Smooth muscle cell (in vitro differentiated cells): Measurements from ENCODE around the gene SETBP1. TPM values are rescaled to one million over a fixed set of nuclear protein-coding genes. Genes with fewer than 3 reads are reported as not detected.

Experiments
- DNase-seq: peaks from one replicate; lab custom pipeline; 2025; ENCODE audit not compliant: unreplicated experiment; lab: John Stamatoyannopoulos, UW
- H2AFZ ChIP-seq: fragments of 200-600 bp; sonication (generic); 2 replicates; pipeline ENCODE4 v1.6.0; 2016; ENCODE audit warnings: antibody characterized with exemption, low read depth, mild to moderate bottlenecking
- H3F3A ChIP-seq: fragments of 200-600 bp; sonication (generic); 2 replicates; pipeline ENCODE4 v1.6.0; 2017; ENCODE audit warnings: antibody characterized with exemption, low read depth
- H3K27ac ChIP-seq: fragments of 200-600 bp; sonication (generic); 2 replicates; pipeline ENCODE4 v1.5.1; 2016; ENCODE audit warnings: low read depth, mild to moderate bottlenecking
- H3K27me3 ChIP-seq: fragments of 200-600 bp; sonication (generic); 2 replicates; pipeline ENCODE4 v1.6.1; 2016; ENCODE audit warnings: low read depth, mild to moderate bottlenecking
- H3K36me3 ChIP-seq: fragments of 200-600 bp; sonication (generic); 2 replicates; pipeline ENCODE4 v1.5.1; 2016; ENCODE audit warnings: low read depth
- H3K4me1 ChIP-seq: fragments of 200-600 bp; sonication (generic); 2 replicates; pipeline ENCODE4 v1.5.1; 2016; ENCODE audit warnings: low read depth
- H3K4me2 ChIP-seq: fragments of 200-600 bp; sonication (generic); 2 replicates; pipeline ENCODE4 v1.6.0; 2016; ENCODE audit warnings: mild to moderate bottlenecking
- H3K4me3 ChIP-seq: fragments of 200-600 bp; sonication (generic); 2 replicates; pipeline ENCODE4 v1.5.1; 2016; ENCODE audit warnings: mild to moderate bottlenecking
- H3K79me2 ChIP-seq: fragments of 200-600 bp; sonication (generic); 2 replicates; pipeline ENCODE4 v1.6.0; 2016; ENCODE audit warnings: low read depth, mild to moderate bottlenecking
- H3K9ac ChIP-seq: fragments of 200-600 bp; sonication (generic); 2 replicates; pipeline ENCODE4 v1.6.0; 2016; ENCODE audit warnings: low read depth
- H3K9me3 ChIP-seq: fragments of 200-600 bp; sonication (generic); replicated peaks from 2 replicates; pipeline ENCODE4 v1.5.1; 2016; ENCODE audit warnings: low read depth
- H4K20me1 ChIP-seq: fragments of 200-600 bp; sonication (generic); 2 replicates; pipeline ENCODE4 v1.6.0; 2016; ENCODE audit warnings: low read depth
- CTCF ChIP-seq: fragments of 200-600 bp; sonication (generic); IDR thresholded peaks from 2 replicates; pipeline ENCODE4 v1.5.1; 2017; ENCODE audit warnings: borderline replicate concordance, mild to moderate bottlenecking, antibody characterized with exemption; ENCODE audit not compliant: insufficient read depth, poor library complexity, severe bottlenecking
- WGBS: methylation state at CpG from one replicate; pipeline ENCODE4 v1.1.7; 2016; ENCODE audit warnings: low lambda C conversion rate; 5-methylcytosine and 5-hydroxymethylcytosine counted together
- polyA plus RNA-seq: library from polyadenylated mRNA; unstranded; fragments of >200 nt; fragmentation: Nextera tagmentation; extraction: Ambion mirVana; gene quantifications from 2 replicates; pipeline ENCODE4 v1.2.1, GENCODE V29; 2016
- total RNA-seq: library from RNA; depleted of rRNA; stranded (reverse); fragments of >200 nt; gene quantifications from 2 replicates; pipeline ENCODE4 v1.2.3, GENCODE V29; 2014

SETBP1 gene
- total and polyA plus RNA-seq, 2 experiments from 2014 or later = 6.1 to 17.7 TPM

- Histone ChIP-seq H3K36me3 (no peaks in the 10 kb centered on the region), H3K9ac (no peak overlapping the region), H4K20me1 (no peaks in the 10 kb centered on the region), H3K27ac (no peak overlapping the region), H3F3A (no peaks in the 10 kb centered on the region), H3K79me2 (no peaks in the 10 kb centered on the region), H3K27me3 (no peaks in the 10 kb centered on the region), H3K4me2 (no peak overlapping the region), H3K4me1 (no peaks in the 10 kb centered on the region), H2AFZ (no peak overlapping the region), H3K9me3 (no peaks in the 10 kb centered on the region), H3K4me3 (no peak overlapping the region)
- no peak for DNase-seq
- no peak for TF ChIP-seq CTCF
- 94% methylated on average over 5 of the region's 5 CpGs for WGBS
Measured at GRCh38 chr18:45023519-45023918, 342.8 kb downstream of the SETBP1 start.

GRCh38 chr18:45024357-45025088 lies 343.8 kb downstream of the SETBP1 start:
- Histone ChIP-seq H4K20me1 (no peaks in the 10 kb centered on the region), H2AFZ (no peak overlapping the region), H3K79me2 (no peaks in the 10 kb centered on the region), H3K4me3 (no peak overlapping the region), H3K36me3 (no peaks in the 10 kb centered on the region), H3F3A (no peaks in the 10 kb centered on the region), H3K9me3 (no peaks in the 10 kb centered on the region), H3K9ac (no peak overlapping the region), H3K4me2 (no peak overlapping the region), H3K27ac (no peak overlapping the region), H3K27me3 (no peaks in the 10 kb centered on the region), H3K4me1 (no peaks in the 10 kb centered on the region)
- no peak for DNase-seq
- WGBS = 86% methylated on average over 4 of the region's 4 CpGs
- no peak for TF ChIP-seq CTCF

GRCh38 chr18:45025089-45025450 lies 344.4 kb downstream of the SETBP1 start:
- no peak overlapping the region for H3K9ac ChIP-seq
- no peaks in the 10 kb centered on the region for H3F3A ChIP-seq
- 88% methylated on average over 4 of the region's 4 CpGs for WGBS
- H3K36me3 ChIP-seq = no peaks in the 10 kb centered on the region
- no peak overlapping the region for H3K4me3 ChIP-seq
- no peaks in the 10 kb centered on the region for H3K9me3 ChIP-seq
- no peaks in the 10 kb centered on the region for H3K79me2 ChIP-seq
- no peak overlapping the region for H3K27ac ChIP-seq
- H4K20me1 ChIP-seq = no peaks in the 10 kb centered on the region
- no peaks in the 10 kb centered on the region for H3K4me1 ChIP-seq
- no peak for DNase-seq
- no peak for TF ChIP-seq CTCF
- no peak overlapping the region for H2AFZ ChIP-seq
- no peaks in the 10 kb centered on the region for H3K27me3 ChIP-seq
- no peak overlapping the region for H3K4me2 ChIP-seq

- H3K36me3 ChIP-seq = no peaks in the 10 kb centered on the region
- DNase-seq = no peak
- 93% methylated on average over 3 of the region's 3 CpGs for WGBS
- no peaks in the 10 kb centered on the region for H3K27me3 ChIP-seq
- no peak overlapping the region for H3K27ac ChIP-seq
- no peak overlapping the region for H3K4me3 ChIP-seq
- no peak overlapping the region for H3K4me2 ChIP-seq
- no peak overlapping the region for H2AFZ ChIP-seq
- no peaks in the 10 kb centered on the region for H3K79me2 ChIP-seq
- no peaks in the 10 kb centered on the region for H3K9me3 ChIP-seq
- H3K4me1 ChIP-seq = no peaks in the 10 kb centered on the region
- no peak for TF ChIP-seq CTCF
- no peak overlapping the region for H3K9ac ChIP-seq
- H3F3A ChIP-seq = no peaks in the 10 kb centered on the region
- peaks cover 2% of the 10 kb centered on the region for H4K20me1 ChIP-seq
Measured at GRCh38 chr18:45026162-45026561, 345.5 kb downstream of the SETBP1 start.
